ENCODE results near the gene TRPC4.

TRPC4 gene

DNA sequence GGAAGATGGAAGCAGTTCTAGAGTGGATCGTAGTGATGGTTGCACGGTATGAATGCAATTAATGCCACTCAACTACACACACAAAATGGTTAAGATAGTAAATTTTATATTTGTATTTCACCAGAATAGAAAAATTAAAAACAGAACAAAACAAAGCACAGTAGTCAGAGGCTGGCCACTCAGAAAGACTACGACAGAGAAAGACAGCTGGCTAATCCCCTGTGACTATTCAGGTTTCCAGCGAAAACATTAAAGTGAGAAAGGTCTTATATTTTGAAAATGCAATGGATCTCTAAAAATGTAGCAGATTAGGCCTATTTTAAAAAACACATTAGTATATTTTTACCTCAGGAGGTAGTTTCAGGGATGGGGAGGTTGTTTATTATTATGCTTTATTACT, 139.7 kb downstream of the TRPC4 start:
- Histone ChIP-seq H3K9me2 (replicated peaks; ENCODE audit: insufficient read depth, low read length) (no peaks in the 10 kb centered on the region), H3K9ac (ENCODE audit: low read length) (no peak overlapping the region), H3K79me2 (ENCODE audit: insufficient read depth, low read length) (no peaks in the 10 kb centered on the region), H4K20me1 (ENCODE audit: low read depth, low read length) (no peaks in the 10 kb centered on the region), H3K27me3 (ENCODE audit: low read length) (no peaks in the 10 kb centered on the region), H3K9me3 (ENCODE audit: insufficient read depth, low read length) (no peaks in the 10 kb centered on the region), H3K4me3 (ENCODE audit: insufficient read depth, low read length, poor library complexity, severe bottlenecking) (no peak overlapping the region), H2AFZ (ENCODE audit: low read depth, low read length, severe bottlenecking) (no peak overlapping the region), H3K4me2 (ENCODE audit: low read depth, low read length, poor library complexity, severe bottlenecking) (no peak overlapping the region), H3F3A (ENCODE audit: insufficient read depth) (no peaks in the 10 kb centered on the region), H3K27ac (ENCODE audit: low read depth, low read length) (no peak overlapping the region), H3K36me3 (ENCODE audit: low read length) (no peaks in the 10 kb centered on the region)
- no peak for TF ChIP-seq EZH2phosphoT487 (conservative IDR thresholded peaks at IDR 0.05; ENCODE audit: low read length)
- TF ChIP-seq, protein P1, sequence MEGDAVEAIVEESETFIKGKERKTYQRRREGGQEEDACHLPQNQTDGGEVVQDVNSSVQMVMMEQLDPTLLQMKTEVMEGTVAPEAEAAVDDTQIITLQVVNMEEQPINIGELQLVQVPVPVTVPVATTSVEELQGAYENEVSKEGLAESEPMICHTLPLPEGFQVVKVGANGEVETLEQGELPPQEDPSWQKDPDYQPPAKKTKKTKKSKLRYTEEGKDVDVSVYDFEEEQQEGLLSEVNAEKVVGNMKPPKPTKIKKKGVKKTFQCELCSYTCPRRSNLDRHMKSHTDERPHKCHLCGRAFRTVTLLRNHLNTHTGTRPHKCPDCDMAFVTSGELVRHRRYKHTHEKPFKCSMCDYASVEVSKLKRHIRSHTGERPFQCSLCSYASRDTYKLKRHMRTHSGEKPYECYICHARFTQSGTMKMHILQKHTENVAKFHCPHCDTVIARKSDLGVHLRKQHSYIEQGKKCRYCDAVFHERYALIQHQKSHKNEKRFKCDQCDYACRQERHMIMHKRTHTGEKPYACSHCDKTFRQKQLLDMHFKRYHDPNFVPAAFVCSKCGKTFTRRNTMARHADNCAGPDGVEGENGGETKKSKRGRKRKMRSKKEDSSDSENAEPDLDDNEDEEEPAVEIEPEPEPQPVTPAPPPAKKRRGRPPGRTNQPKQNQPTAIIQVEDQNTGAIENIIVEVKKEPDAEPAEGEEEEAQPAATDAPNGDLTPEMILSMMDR (IDR thresholded peaks at IDR 0.05; ENCODE audit: insufficient read depth, low read length, poor library complexity, severe bottlenecking) = no peak

DNA sequence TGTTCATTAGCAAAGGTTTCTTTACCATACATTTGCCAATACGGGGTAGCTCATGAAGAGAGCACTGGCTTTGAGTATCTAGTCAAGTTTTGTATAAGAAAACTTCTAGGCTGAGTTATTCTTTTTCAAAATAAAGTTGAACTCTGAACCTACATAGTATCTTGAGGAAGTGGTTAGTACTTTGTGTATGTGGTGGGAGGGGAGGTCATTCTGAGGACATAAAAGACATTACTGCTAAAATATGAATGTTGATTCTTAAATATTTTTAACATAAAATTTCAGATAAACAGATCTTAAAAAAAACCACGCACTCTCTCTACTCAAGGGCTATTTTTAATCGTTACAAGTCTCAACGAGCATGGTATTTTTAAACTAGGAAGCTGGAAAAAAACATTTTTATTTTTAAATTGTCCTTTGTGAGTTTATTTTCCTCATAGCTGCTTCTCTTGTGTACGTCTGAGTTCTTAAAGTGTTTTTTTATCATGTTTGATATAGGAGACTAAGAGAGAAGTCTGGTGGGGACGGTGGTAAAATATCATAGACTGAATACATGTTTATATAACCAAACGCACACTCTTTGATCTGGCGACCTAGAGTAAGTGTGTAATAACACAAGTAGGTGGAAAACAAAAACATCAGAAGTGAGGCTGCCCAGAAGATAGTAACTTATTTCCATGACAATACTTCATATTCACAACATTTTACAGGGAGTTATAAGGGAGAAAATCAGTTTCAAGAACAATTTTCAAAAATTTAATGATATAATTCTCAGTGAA, 153.0 kb downstream of the TRPC4 start:
- Histone ChIP-seq H3F3A (ENCODE audit: insufficient read depth) (no peaks in the 10 kb centered on the region), H3K27ac (ENCODE audit: low read depth, low read length) (no peak overlapping the region), H3K79me2 (ENCODE audit: insufficient read depth, low read length) (no peaks in the 10 kb centered on the region), H3K36me3 (ENCODE audit: low read length) (no peaks in the 10 kb centered on the region), H3K27me3 (ENCODE audit: low read length) (no peaks in the 10 kb centered on the region), H2AFZ (ENCODE audit: low read depth, low read length, severe bottlenecking) (no peak overlapping the region), H4K20me1 (ENCODE audit: low read depth, low read length) (no peaks in the 10 kb centered on the region), H3K9me3 (ENCODE audit: insufficient read depth, low read length) (no peaks in the 10 kb centered on the region), H3K9ac (ENCODE audit: low read length) (no peak overlapping the region), H3K4me3 (ENCODE audit: insufficient read depth, low read length, poor library complexity, severe bottlenecking) (no peak overlapping the region), H3K9me2 (replicated peaks; ENCODE audit: insufficient read depth, low read length) (no peaks in the 10 kb centered on the region), H3K4me2 (ENCODE audit: low read depth, low read length, poor library complexity, severe bottlenecking) (no peak overlapping the region)
- TF ChIP-seq EZH2phosphoT487 (conservative IDR thresholded peaks at IDR 0.05; ENCODE audit: low read length) = no peak
- TF ChIP-seq, protein P1 (IDR thresholded peaks at IDR 0.05; ENCODE audit: insufficient read depth, low read length, poor library complexity, severe bottlenecking) = no peak

DNA sequence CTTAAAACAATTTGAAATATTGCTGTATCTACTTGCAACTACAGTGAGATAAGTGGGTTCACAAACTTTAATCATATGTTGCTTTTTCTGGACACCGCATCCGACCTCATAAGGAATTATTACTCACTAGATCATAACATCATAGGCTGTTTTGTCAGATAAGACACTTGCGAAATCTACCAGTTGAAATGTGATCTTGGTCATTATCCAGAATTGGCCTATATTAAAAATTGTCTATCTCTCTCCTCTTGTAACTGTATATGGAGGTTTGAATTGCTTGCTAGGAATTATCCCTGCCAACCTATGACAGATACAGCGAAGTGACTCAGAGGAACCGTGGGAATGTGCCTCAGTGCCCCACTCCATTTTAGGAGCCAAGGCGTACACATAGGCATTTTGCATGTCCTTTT, 154.0 kb downstream of the TRPC4 start:
- TF ChIP-seq, protein P1 (IDR thresholded peaks at IDR 0.05; ENCODE audit: insufficient read depth, low read length, poor library complexity, severe bottlenecking) = no peak
- no peak for TF ChIP-seq EZH2phosphoT487 (conservative IDR thresholded peaks at IDR 0.05; ENCODE audit: low read length)
- H3K79me2 ChIP-seq (ENCODE audit: insufficient read depth, low read length) = no peaks in the 10 kb centered on the region
- no peaks in the 10 kb centered on the region for H3K36me3 ChIP-seq (ENCODE audit: low read length)
- H3K4me3 ChIP-seq (ENCODE audit: insufficient read depth, low read length, poor library complexity, severe bottlenecking) = no peak overlapping the region
- H3K9ac ChIP-seq (ENCODE audit: low read length) = no peak overlapping the region
- H3F3A ChIP-seq (ENCODE audit: insufficient read depth) = no peaks in the 10 kb centered on the region
- no peaks in the 10 kb centered on the region for H4K20me1 ChIP-seq (ENCODE audit: low read depth, low read length)
- no peaks in the 10 kb centered on the region for H3K9me3 ChIP-seq (ENCODE audit: insufficient read depth, low read length)
- no peak overlapping the region for H3K27ac ChIP-seq (ENCODE audit: low read depth, low read length)
- H2AFZ ChIP-seq (ENCODE audit: low read depth, low read length, severe bottlenecking) = no peak overlapping the region
- no peak overlapping the region for H3K4me2 ChIP-seq (ENCODE audit: low read depth, low read length, poor library complexity, severe bottlenecking)
- no peaks in the 10 kb centered on the region for H3K27me3 ChIP-seq (ENCODE audit: low read length)
- no peaks in the 10 kb centered on the region for H3K9me2 ChIP-seq (replicated peaks; ENCODE audit: insufficient read depth, low read length)
